Vagina (tissue), 2 donors: ENCODE data around the gene KLHL29.

ENCODE experiments used
- CTCF ChIP-seq, 3 experiments: fragments of 450-650 bp in 2 of 3; fragments of 200-600 bp in 1 of 3; sonication (generic) in 1 of 3; IDR thresholded peaks; one replicate each; pipeline ENCODE4 v1.5.1; 2017 to 2019; ENCODE audit warnings: antibody characterized with exemption in 3 of 3, mild to moderate bottlenecking in 2 of 3, moderate library complexity in 2 of 3
- POLR2AphosphoS5 ChIP-seq, 2 donors: sonication (generic); formaldehyde crosslinking; IDR thresholded peaks; one replicate each; pipeline ENCODE4 v1.9.0; 2017; ENCODE audit warnings: antibody characterized with exemption in 2 of 2, mild to moderate bottlenecking in 2 of 2, low read depth in 1 of 2; ENCODE audit not compliant: insufficient read depth in 1 of 2

GRCh38 chr2:23639406-23639982 is 254.5 kb downstream of the KLHL29 start:
- TF ChIP-seq POLR2AphosphoS5 (IDR thresholded peaks at IDR 0.05; ENCODE audit: insufficient read depth in 1 of 2, low read depth in 1 of 2) (no peak), CTCF (IDR thresholded peaks at IDR 0.05) (no peak)
